Adrenal gland (tissue), 5 donors: ENCODE measurements around the gene CACNG7.
"Not testable (repeated sequence)": the region's sequence is repeated elsewhere in the genome, so short reads cannot be mapped to it uniquely, and the experiment has no call there.

Experiments
- POLR2A ChIP-seq, 2 donors: fragments of 450-650 bp; IDR thresholded peaks; one replicate each; pipeline ENCODE4 v1.6.1; 2017; ENCODE audit warnings: antibody characterized with exemption in 2 of 2, mild to moderate bottlenecking in 2 of 2, moderate library complexity in 1 of 2
- TF ChIP-seq, protein P1 (sequence below), 6 experiments: fragments of 450-650 bp in 4 of 6; fragments of 200-600 bp in 2 of 6; sonication (generic) in 1 of 6; IDR thresholded peaks; 1 replicate in 5 of 6; 2 replicates in 1 of 6; pipeline versions ENCODE4 v1.5.1 to v1.8.0; 2016 to 2021; ENCODE audit warnings: antibody characterized with exemption in 6 of 6, mild to moderate bottlenecking in 2 of 6, moderate library complexity in 1 of 6
- donor health status: DM: no; HTN: no; CAD: no.

DNA sequence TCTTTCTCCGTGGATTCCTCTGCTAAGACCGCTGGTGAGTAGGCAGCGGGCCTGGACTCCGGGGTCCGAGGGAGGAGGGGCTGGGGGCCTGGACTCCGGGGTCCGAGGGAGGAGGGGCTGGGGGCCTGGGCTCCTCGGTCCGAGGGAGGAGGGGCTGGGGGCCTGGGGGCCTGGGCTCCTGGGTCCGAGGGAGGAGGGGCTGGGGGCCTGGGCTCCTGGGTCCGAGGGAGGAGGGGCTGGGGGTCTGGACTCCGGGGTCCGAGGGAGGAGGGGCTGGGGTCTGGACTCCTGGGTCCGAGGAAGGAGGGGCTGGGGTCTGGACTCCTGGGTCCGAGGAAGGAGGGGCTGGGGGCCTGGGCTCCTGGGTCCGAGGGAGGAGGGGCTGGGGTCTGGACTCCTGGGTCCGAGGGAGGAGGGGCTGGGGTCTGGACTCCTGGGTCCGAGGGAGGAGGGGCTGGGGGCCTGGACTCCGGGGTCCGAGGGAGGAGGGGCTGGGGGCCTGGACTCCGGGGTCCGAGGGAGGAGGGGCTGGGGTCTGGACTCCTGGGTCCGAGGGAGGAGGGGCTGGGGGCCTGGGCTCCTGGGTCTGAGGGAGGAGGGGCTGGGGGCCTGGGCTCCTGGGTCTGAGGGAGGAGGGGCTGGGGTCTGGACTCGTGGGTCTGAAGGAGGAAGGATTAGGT lies 39.1 kb upstream of the CACNG7 start:
- TF ChIP-seq, protein P1, sequence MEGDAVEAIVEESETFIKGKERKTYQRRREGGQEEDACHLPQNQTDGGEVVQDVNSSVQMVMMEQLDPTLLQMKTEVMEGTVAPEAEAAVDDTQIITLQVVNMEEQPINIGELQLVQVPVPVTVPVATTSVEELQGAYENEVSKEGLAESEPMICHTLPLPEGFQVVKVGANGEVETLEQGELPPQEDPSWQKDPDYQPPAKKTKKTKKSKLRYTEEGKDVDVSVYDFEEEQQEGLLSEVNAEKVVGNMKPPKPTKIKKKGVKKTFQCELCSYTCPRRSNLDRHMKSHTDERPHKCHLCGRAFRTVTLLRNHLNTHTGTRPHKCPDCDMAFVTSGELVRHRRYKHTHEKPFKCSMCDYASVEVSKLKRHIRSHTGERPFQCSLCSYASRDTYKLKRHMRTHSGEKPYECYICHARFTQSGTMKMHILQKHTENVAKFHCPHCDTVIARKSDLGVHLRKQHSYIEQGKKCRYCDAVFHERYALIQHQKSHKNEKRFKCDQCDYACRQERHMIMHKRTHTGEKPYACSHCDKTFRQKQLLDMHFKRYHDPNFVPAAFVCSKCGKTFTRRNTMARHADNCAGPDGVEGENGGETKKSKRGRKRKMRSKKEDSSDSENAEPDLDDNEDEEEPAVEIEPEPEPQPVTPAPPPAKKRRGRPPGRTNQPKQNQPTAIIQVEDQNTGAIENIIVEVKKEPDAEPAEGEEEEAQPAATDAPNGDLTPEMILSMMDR (IDR thresholded peaks at IDR 0.05): not testable (repeated sequence)
- not testable (repeated sequence) for TF ChIP-seq POLR2A (IDR thresholded peaks at IDR 0.05)
